MCF 10A (cell line): Measurements from ENCODE around the gene CACNA1C. TPM values are rescaled to one million over a fixed set of nuclear protein-coding genes. Genes with fewer than 3 reads are reported as not detected.

Experiments used
- BruUV-seq: library from RNA; stranded (reverse); fragments of 400-500 nt; replicated peaks from 2 replicates; lab custom pipeline; 2021; lab: Mats Ljungman, UMichigan
- CTCF ChIA-PET: fragments of 300-600 bp; sonication (Branson Sonifier 250); formaldehyde crosslinking; extraction: SDS; loops from one replicate; lab custom pipeline; 2021; ENCODE audit warnings: antibody characterized with exemption, inconsistent platforms; lab: Yijun Ruan, JAX
- POLR2A ChIA-PET: fragments of 300-600, 350-650 bp; sonication (Branson Sonifier 250); formaldehyde crosslinking; extraction: SDS; loops from one replicate; lab custom pipeline; 2020; ENCODE audit warnings: antibody characterized with exemption, inconsistent platforms; lab: Yijun Ruan, JAX
- DNase-seq: peaks from one replicate; pipeline ENCODE4 v3.0.0-alpha.2; 2018; ENCODE audit not compliant: unreplicated experiment
- H3K27ac Mint-ChIP-seq: one replicate; pipeline ENCODE4 v1.8.0; 2022; ENCODE audit warnings: mild to moderate bottlenecking, low read depth, mixed read lengths; ENCODE audit not compliant: unreplicated experiment
- H3K27me3 Mint-ChIP-seq: one replicate; pipeline ENCODE4 v1.8.0; 2022; ENCODE audit warnings: mixed read lengths; ENCODE audit not compliant: insufficient read depth, unreplicated experiment
- H3K36me3 Mint-ChIP-seq: one replicate; pipeline ENCODE4 v1.8.0; 2022; ENCODE audit warnings: mild to moderate bottlenecking, moderate library complexity, mixed read lengths; ENCODE audit not compliant: insufficient read depth, unreplicated experiment
- H3K4me1 Mint-ChIP-seq: one replicate; pipeline ENCODE4 v1.8.0; 2022; ENCODE audit warnings: mixed read lengths; ENCODE audit not compliant: insufficient read depth, unreplicated experiment
- H3K4me3 Mint-ChIP-seq: one replicate; pipeline ENCODE4 v1.8.0; 2022; ENCODE audit warnings: mild to moderate bottlenecking, moderate library complexity, mixed read lengths; ENCODE audit not compliant: unreplicated experiment
- H3K9me3 Mint-ChIP-seq: one replicate; pipeline ENCODE4 v1.8.0; 2022; ENCODE audit warnings: mixed read lengths; ENCODE audit not compliant: unreplicated experiment
- intact Hi-C: fragments of 100-400 bp; cut with micrococcal nuclease; formaldehyde crosslinking; loops from 2 replicates; pipeline ENCODE4 v1.14.1; 2022
- total RNA-seq: library from RNA; stranded (reverse); gene quantifications from 2 replicates; pipeline ENCODE4 v1.2.3, GENCODE V29; 2022
- TF ChIP-seq, protein P1 (sequence below): fragments of 200-600 bp; IDR thresholded peaks from one replicate; pipeline ENCODE4 v1.8.0; 2022; ENCODE audit warnings: antibody characterized with exemption, mild to moderate bottlenecking; ENCODE audit not compliant: unreplicated experiment

Gene CACNA1C
- total RNA-seq, 1 experiment from 2014 or later = not detected

- intact Hi-C loops = no loop called here
- ChIA-PET POLR2A (no interaction called here), CTCF (interaction anchor here (0.5 to 0.6 kb wide), 4 partner anchors 12 to 278 kb away, joined by 3 to 4 read pairs (median 4); no protein-coding TSS in a partner anchor)
- Mint-ChIP-seq H3K27me3 (peaks cover 56% of the 10 kb centered on the region), H3K27ac (no peak overlapping the region), H3K4me1 (no peaks in the 10 kb centered on the region), H3K9me3 (no peaks in the 10 kb centered on the region), H3K36me3 (no peaks in the 10 kb centered on the region), H3K4me3 (no peak overlapping the region)
- no TSS peak for BruUV-seq
- DNase-seq = no peak
- TF ChIP-seq, protein P1, sequence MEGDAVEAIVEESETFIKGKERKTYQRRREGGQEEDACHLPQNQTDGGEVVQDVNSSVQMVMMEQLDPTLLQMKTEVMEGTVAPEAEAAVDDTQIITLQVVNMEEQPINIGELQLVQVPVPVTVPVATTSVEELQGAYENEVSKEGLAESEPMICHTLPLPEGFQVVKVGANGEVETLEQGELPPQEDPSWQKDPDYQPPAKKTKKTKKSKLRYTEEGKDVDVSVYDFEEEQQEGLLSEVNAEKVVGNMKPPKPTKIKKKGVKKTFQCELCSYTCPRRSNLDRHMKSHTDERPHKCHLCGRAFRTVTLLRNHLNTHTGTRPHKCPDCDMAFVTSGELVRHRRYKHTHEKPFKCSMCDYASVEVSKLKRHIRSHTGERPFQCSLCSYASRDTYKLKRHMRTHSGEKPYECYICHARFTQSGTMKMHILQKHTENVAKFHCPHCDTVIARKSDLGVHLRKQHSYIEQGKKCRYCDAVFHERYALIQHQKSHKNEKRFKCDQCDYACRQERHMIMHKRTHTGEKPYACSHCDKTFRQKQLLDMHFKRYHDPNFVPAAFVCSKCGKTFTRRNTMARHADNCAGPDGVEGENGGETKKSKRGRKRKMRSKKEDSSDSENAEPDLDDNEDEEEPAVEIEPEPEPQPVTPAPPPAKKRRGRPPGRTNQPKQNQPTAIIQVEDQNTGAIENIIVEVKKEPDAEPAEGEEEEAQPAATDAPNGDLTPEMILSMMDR = no peak
These were observed 295.2 kb downstream of the CACNA1C start for GRCh38 chr12:2347844-2348481.

DNA sequence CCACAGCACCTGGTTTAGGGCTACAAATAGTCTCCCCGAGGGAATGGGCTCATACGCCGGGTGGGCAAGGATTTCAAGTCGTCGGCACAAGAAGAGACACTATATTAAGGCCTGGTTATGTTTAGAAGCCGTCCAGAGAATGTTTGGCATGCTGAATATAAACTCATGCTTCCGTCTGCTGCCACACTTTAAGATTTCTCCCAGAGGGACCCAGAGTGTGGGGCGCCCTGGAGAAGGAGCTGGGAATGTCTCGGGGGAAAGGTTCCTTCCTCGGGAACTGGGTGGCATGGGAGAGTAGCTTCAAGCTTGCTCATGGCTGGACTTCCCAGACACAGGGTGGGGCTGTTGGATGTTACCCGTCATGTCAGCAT is 295.7 kb downstream of the CACNA1C start:
- CTCF ChIA-PET = interaction anchor here (0.6 to 1.7 kb wide), 4 partner anchors 9 to 155 kb away, joined by 3 to 4 read pairs (median 4); no protein-coding TSS in a partner anchor
- Mint-ChIP-seq H3K36me3 (no peaks in the 10 kb centered on the region), H3K27me3 (peaks cover 61% of the 10 kb centered on the region), H3K9me3 (no peaks in the 10 kb centered on the region), H3K27ac (no peak overlapping the region), H3K4me1 (no peaks in the 10 kb centered on the region), H3K4me3 (no peak overlapping the region)
- POLR2A ChIA-PET = no interaction called here
- no TSS peak for BruUV-seq
- DNase-seq = no peak
- intact Hi-C loops = no loop called here
- TF ChIP-seq, protein P1 = no peak

GRCh38 chr12:2351161-2351560 is 298.4 kb downstream of the CACNA1C start:
- BruUV-seq = no TSS peak
- peaks cover 56% of the 10 kb centered on the region for H3K27me3 Mint-ChIP-seq
- CTCF ChIA-PET = no interaction called here

DNA sequence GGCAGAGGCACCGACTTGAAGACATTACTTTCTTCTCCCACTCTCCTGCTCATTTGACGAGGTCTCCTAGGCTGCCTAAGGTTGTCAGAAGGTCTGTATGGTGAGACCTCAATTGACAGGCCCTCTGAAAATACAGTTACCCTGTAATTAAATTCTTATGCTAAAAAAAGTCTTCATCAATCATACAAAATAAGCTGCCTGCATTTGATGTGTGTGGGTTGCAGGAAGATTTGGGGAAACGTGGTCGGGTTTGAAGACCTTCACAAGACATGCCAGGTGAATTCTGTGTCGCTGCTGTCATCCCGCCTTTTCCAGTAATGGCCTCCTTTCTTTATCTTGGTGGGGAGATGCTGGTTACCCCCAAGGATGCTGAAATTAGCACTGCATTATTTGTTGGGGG is 299.4 kb downstream of the CACNA1C start:
- Mint-ChIP-seq H3K36me3 (no peaks in the 10 kb centered on the region), H3K27me3 (peaks cover 51% of the 10 kb centered on the region), H3K4me1 (no peaks in the 10 kb centered on the region), H3K27ac (no peak overlapping the region), H3K4me3 (no peak overlapping the region), H3K9me3 (no peaks in the 10 kb centered on the region)
- intact Hi-C loops = no loop called here
- ChIA-PET POLR2A (no interaction called here), CTCF (no interaction called here)
- no peak for DNase-seq
- no TSS peak for BruUV-seq
- TF ChIP-seq, protein P1 = no peak

More at GRCh38 chr12:2351161-2351560, 298.4 kb downstream of the CACNA1C start:
- POLR2A ChIA-PET = no interaction called here
- no peaks in the 10 kb centered on the region for H3K36me3 Mint-ChIP-seq
- H3K4me3 Mint-ChIP-seq = no peak overlapping the region
- no peaks in the 10 kb centered on the region for H3K9me3 Mint-ChIP-seq
- H3K27ac Mint-ChIP-seq = no peak overlapping the region
- intact Hi-C loops = no loop called here
- DNase-seq = no peak
- no peaks in the 10 kb centered on the region for H3K4me1 Mint-ChIP-seq
- TF ChIP-seq, protein P1 = no peak
